ENCODE data around the gene GABPB2. TPM values are rescaled to one million over a fixed set of nuclear protein-coding genes. Genes with fewer than 3 reads are reported as not detected.

GABPB2 gene
- total RNA-seq, 1 donor from 2014 or later = 11.9 TPM

DNA sequence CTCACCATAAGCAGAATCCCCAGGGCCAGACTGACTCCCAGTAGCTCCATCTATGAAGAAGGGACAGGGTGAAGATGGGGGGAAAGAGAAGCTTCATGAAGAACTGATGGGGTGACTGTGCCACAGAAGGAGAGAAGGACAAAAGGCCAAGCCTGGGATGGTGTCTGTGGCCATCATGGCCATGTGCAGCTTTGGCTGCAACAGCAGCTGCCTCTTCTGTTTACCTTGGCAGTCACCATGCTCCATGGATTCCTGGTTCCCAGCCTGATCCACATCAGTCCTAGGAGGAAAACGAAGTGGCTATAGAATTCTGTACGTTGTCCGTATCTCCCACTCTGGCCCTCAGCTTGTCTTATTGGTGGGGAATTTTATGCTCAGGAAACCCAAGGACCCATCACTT is 63.8 kb downstream of the GABPB2 start:
- no peak overlapping the region for H3K27ac Mint-ChIP-seq
- H3K4me3 Mint-ChIP-seq = no peak overlapping the region
- peaks cover 40% of the 10 kb centered on the region for H3K27me3 Mint-ChIP-seq (ENCODE audit: low read depth)
- DNase-seq (ENCODE audit: low spot score in 2 of 2, unreplicated experiment in 2 of 2) = no peak
- peaks cover 10% of the 10 kb centered on the region for H3K4me1 Mint-ChIP-seq
- H3K9me3 Mint-ChIP-seq = no peaks in the 10 kb centered on the region
- TF ChIP-seq, protein P1, sequence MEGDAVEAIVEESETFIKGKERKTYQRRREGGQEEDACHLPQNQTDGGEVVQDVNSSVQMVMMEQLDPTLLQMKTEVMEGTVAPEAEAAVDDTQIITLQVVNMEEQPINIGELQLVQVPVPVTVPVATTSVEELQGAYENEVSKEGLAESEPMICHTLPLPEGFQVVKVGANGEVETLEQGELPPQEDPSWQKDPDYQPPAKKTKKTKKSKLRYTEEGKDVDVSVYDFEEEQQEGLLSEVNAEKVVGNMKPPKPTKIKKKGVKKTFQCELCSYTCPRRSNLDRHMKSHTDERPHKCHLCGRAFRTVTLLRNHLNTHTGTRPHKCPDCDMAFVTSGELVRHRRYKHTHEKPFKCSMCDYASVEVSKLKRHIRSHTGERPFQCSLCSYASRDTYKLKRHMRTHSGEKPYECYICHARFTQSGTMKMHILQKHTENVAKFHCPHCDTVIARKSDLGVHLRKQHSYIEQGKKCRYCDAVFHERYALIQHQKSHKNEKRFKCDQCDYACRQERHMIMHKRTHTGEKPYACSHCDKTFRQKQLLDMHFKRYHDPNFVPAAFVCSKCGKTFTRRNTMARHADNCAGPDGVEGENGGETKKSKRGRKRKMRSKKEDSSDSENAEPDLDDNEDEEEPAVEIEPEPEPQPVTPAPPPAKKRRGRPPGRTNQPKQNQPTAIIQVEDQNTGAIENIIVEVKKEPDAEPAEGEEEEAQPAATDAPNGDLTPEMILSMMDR (IDR thresholded peaks at IDR 0.05; ENCODE audit: unreplicated experiment) = no peak
- peaks cover 23% of the 10 kb centered on the region for H3K36me3 Mint-ChIP-seq

DNA sequence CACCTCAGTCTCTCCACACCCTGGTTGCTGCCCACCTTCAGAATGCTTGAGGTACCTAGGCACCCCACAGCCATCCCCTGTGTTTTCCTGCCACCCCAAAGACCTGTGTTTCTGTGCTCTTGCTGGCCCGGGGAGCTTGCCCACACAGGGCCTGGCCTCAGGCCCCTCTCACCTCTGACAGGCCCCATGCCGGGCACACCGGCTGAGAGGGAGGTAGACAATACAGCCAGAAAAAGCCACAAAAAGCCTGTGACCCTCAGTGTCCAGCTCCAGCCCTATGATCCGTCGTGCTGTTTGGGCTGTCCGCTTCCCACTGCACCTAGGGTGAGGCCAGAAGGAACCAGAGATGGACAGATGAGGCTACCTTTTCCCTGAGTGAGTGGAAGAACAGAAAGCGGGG is 64.4 kb downstream of the GABPB2 start:
- Mint-ChIP-seq H3K27me3 (ENCODE audit: low read depth) (peaks cover 40% of the 10 kb centered on the region), H3K27ac (no peak overlapping the region), H3K9me3 (no peaks in the 10 kb centered on the region), H3K36me3 (peaks cover 23% of the 10 kb centered on the region), H3K4me1 (peaks cover 10% of the 10 kb centered on the region), H3K4me3 (no peak overlapping the region)
- TF ChIP-seq, protein P1 (IDR thresholded peaks at IDR 0.05; ENCODE audit: unreplicated experiment) = no peak
- no peak for DNase-seq (ENCODE audit: low spot score in 2 of 2, unreplicated experiment in 2 of 2)

DNA sequence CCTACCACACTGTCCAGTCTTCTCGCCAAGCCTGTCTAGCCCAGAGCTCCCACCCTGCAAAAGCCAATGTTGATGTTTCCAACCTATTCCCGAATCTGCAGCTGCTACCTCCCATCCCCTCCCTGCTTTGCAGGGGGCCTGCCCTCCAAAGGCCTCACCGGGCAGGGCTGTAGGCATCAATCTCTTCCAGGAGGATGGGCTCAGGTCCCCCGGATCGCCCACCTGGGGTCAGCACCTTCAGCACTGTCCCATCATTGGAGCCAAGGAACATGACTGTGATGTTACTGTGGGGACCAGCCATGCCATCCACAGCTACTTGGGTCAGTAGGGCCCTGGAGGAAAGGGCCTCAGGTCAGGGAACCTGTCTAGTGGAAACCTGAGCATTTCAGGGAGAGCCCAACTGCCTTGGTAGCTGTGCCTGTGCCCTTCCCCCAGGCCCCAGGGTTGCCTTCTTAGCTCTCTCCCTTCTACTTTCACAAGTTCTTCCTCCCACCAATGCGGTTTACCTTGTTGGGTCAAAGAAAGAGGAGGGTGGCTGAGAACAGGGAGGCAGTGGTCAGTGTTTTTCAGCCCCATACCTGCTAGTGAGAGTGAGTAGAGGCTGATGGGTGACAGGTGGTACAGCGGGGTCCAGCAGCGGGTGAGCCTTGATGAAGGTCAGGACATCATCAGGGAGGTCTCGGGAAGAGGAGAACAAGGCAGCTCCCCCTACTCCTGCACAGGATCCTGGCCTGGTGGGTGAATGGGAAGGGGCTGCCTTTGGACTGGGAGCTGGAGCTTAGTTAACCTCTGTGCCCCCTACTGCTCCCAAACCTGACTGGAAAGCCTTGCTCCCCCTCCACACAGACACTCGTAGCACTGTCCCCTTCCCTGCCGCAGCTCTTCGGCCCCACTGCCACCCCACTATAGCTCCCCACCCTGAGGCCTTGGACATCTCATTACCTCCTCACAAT is 65.1 kb downstream of the GABPB2 start:
- Mint-ChIP-seq H3K4me1 (peaks cover 10% of the 10 kb centered on the region), H3K36me3 (peaks cover 23% of the 10 kb centered on the region), H3K4me3 (no peak overlapping the region), H3K27ac (no peak overlapping the region), H3K9me3 (no peaks in the 10 kb centered on the region), H3K27me3 (ENCODE audit: low read depth) (peaks cover 40% of the 10 kb centered on the region)
- DNase-seq (ENCODE audit: low spot score in 2 of 2, unreplicated experiment in 2 of 2) = no peak
- TF ChIP-seq, protein P1 (IDR thresholded peaks at IDR 0.05; ENCODE audit: unreplicated experiment) = no peak

DNA sequence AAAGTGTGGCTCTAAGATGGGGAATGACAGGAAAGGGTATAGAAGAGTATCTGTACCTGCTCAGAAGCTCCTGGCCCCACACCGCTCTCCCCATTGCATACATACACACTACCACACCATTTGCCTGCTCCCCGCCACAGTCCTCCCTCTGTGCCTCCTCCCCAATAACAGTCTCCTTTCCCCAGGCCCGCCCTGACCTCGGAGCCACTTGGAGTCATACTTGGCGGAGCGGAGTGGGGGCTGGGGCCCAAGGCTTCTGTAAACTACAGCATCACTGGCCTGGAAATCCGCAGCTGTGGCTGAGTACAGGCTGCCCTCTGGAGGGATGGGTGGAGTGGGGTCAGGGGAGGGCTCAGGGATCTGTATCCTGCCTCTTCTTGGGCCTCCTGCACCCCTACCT is 67.2 kb downstream of the GABPB2 start:
- Mint-ChIP-seq H3K36me3 (peaks cover 23% of the 10 kb centered on the region), H3K4me1 (no peaks in the 10 kb centered on the region), H3K9me3 (no peaks in the 10 kb centered on the region), H3K27me3 (ENCODE audit: low read depth) (peaks cover 26% of the 10 kb centered on the region), H3K27ac (no peak overlapping the region), H3K4me3 (no peak overlapping the region)
- TF ChIP-seq, protein P1 (IDR thresholded peaks at IDR 0.05; ENCODE audit: unreplicated experiment) = no peak
- DNase-seq (ENCODE audit: low spot score in 2 of 2, unreplicated experiment in 2 of 2) = no peak

DNA sequence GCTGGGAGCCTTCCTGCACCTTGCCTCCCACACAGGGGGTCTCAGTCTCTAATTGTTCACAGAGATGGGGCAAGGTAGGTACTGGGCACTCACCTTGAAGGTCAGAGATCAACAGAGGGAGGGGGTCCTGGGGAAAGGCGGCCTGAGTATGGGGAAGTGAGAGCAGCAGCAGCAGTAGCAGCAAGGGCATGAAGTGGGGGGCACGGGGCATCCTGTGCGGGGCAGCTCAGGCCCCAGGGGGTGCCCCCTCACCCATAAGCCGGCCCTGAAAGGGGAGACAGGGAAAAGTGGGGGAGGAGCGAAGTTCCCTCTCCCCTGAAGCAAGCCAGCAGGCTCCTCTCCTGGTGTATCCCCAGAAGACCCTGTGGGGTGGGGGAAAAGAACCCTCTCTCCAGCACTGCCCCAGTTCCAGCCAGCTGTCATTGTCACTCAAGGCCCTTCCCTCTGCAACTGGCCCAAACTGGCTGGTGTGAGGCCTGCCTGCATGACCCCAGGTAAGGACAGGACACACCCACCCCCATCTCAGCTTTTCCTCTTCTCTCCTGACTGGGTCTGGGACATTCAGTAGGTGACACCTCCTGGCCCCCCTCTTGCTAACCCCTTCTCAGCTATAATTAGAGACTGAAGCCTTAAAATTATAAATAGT is 72.0 kb downstream of the GABPB2 start:
- DNase-seq (ENCODE audit: low spot score in 2 of 2, unreplicated experiment in 2 of 2) = no peak
- Mint-ChIP-seq H3K4me1 (peaks cover 12% of the 10 kb centered on the region), H3K27ac (no peak overlapping the region), H3K4me3 (no peak overlapping the region), H3K9me3 (no peaks in the 10 kb centered on the region), H3K36me3 (peaks cover under 1% of the 10 kb centered on the region), H3K27me3 (ENCODE audit: low read depth) (peaks cover 23% of the 10 kb centered on the region)
- TF ChIP-seq, protein P1 (IDR thresholded peaks at IDR 0.05; ENCODE audit: unreplicated experiment) = no peak

Measured in mesothelial cell of epicardium (in vitro differentiated cells).